Neural progenitor cell (in vitro differentiated cells): ENCODE measurements around the gene C8G. TPM values are rescaled to one million over a fixed set of nuclear protein-coding genes. Genes with fewer than 3 reads are reported as not detected.

Experiments used
- DNase-seq: peaks from one replicate; pipeline ENCODE4 v3.0.0-alpha.2; 2016; ENCODE audit warnings: low spot score
- H2AFZ ChIP-seq: fragments of 200-600 bp; sonication (generic); replicated peaks from 2 replicates; pipeline ENCODE4 v1.6.1; 2016; ENCODE audit warnings: antibody characterized with exemption
- H3F3A ChIP-seq: fragments of 200-600 bp; sonication (generic); 2 replicates; pipeline ENCODE4 v1.6.1; 2016; ENCODE audit warnings: antibody characterized with exemption, low read depth
- H3K27ac ChIP-seq: fragments of 200-600 bp; sonication (generic); 2 replicates; pipeline ENCODE4 v1.5.1; 2016; ENCODE audit warnings: mild to moderate bottlenecking
- H3K27me3 ChIP-seq: fragments of 200-600 bp; sonication (generic); 2 replicates; pipeline ENCODE4 v1.6.1; 2016; ENCODE audit warnings: mild to moderate bottlenecking, moderate library complexity
- H3K36me3 ChIP-seq: fragments of 200-600 bp; sonication (generic); 2 replicates; pipeline ENCODE4 v1.5.1; 2016
- H3K4me1 ChIP-seq: fragments of 200-600 bp; sonication (generic); 2 replicates; pipeline ENCODE4 v1.6.1; 2016; ENCODE audit warnings: mixed run types
- H3K4me2 ChIP-seq: fragments of 200-600 bp; sonication (generic); 2 replicates; pipeline ENCODE4 v1.6.1; 2016
- H3K4me3 ChIP-seq: fragments of 200-600 bp; sonication (generic); 2 replicates; pipeline ENCODE4 v1.5.1; 2016
- H3K79me2 ChIP-seq: fragments of 200-600 bp; sonication (generic); 2 replicates; pipeline ENCODE4 v1.6.1; 2016; ENCODE audit warnings: low read depth
- H3K9ac ChIP-seq: fragments of 200-600 bp; sonication (generic); 2 replicates; pipeline ENCODE4 v1.6.1; 2016
- H3K9me3 ChIP-seq: fragments of 200-600 bp; sonication (generic); 2 replicates; pipeline ENCODE4 v1.5.1; 2016; ENCODE audit warnings: low read depth
- H4K20me1 ChIP-seq: fragments of 200-600 bp; sonication (generic); 2 replicates; pipeline ENCODE4 v1.6.1; 2016; ENCODE audit warnings: low read depth
- H3K27ac Mint-ChIP-seq: 3 replicates; pipeline ENCODE4 v1.8.0; 2021; ENCODE audit warnings: mixed read lengths
- H3K27me3 Mint-ChIP-seq: 2 replicates; pipeline ENCODE4 v1.8.0; 2022; ENCODE audit warnings: low read depth, mild to moderate bottlenecking, inconsistent platforms, moderate library complexity, mixed read lengths; ENCODE audit not compliant: insufficient read depth
- H3K36me3 Mint-ChIP-seq: 3 replicates; pipeline ENCODE4 v1.8.0; 2021; ENCODE audit warnings: mixed read lengths
- H3K4me1 Mint-ChIP-seq: 3 replicates; pipeline ENCODE4 v1.8.0; 2021; ENCODE audit warnings: mixed read lengths
- H3K4me3 Mint-ChIP-seq: 3 replicates; pipeline ENCODE4 v1.8.0; 2021; ENCODE audit warnings: mild to moderate bottlenecking, moderate library complexity, mixed read lengths
- H3K9me3 Mint-ChIP-seq: 3 replicates; pipeline ENCODE4 v1.8.0; 2020; ENCODE audit warnings: mixed read lengths
- CTCF ChIP-seq: fragments of 200-600 bp; sonication (generic); IDR thresholded peaks from 2 replicates; pipeline ENCODE4 v1.5.1; 2017; ENCODE audit warnings: antibody characterized with exemption, mild to moderate bottlenecking
- EZH2 ChIP-seq: fragments of 200-600 bp; sonication (generic); IDR thresholded peaks from 2 replicates; pipeline ENCODE4 v1.6.1; 2017; ENCODE audit warnings: antibody characterized with exemption, mild to moderate bottlenecking, moderate library complexity
- EZH2phosphoT487 ChIP-seq: fragments of 200-600 bp; sonication (generic); IDR thresholded peaks from 2 replicates; pipeline ENCODE4 v1.6.1; 2017; ENCODE audit warnings: antibody characterized with exemption
- total RNA-seq: library from RNA; depleted of rRNA; stranded (reverse); fragments of >200 nt; gene quantifications from 2 replicates; pipeline ENCODE4 v1.2.3, GENCODE V29; 2015; ENCODE audit warnings: low replicate concordance

C8G gene
- total RNA-seq, 1 donor from 2014 or later: not detected

DNA sequence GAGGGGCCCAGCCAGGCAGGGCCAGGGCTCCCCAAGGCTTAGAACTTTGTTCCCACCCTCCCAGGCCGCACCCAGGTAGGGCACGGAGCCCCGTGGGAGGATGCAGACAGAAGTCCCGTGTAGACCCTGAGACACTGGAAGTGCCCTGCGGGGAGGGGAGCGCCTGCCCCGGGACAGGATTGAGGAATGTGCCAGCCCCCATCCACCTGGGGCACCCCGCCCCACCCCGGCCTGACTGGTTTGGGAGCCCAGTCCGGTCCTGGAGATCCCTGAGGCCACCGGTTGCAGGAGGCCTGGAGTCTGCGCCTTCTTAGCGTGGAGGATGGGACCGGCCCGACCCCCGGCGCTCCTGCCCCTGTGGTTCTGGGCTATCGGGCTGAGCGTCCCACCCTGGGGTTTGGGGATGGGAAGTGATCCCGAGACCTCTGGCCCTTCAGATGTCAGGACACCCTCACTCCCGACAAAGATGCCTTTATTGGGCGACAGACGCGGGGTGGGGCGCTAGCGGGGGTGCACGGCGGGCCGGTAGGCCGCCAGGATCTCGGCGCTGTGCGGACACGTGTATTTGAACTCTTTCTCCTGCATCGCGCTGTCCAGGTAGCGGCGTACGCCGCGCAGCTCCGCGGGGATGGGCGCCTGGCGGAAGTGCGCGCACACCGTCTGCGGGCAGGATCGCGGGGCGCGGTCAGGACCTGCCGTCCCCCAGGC lies 49.3 kb downstream of the C8G start:
- H3K27ac Mint-ChIP-seq: no peak overlapping the region
- Histone ChIP-seq H4K20me1 (peaks cover 8% of the 10 kb centered on the region), H3K27me3 (peaks cover 21% of the 10 kb centered on the region), H3K4me2 (no peak overlapping the region), H3K27ac (no peak overlapping the region), H3F3A (peaks cover 24% of the 10 kb centered on the region), H3K9ac (no peak overlapping the region), H2AFZ (no peak overlapping the region), H3K79me2 (peaks cover 10% of the 10 kb centered on the region), H3K9me3 (no peaks in the 10 kb centered on the region), H3K4me3 (no peak overlapping the region), H3K4me1 (peaks cover 14% of the 10 kb centered on the region), H3K36me3 (no peaks in the 10 kb centered on the region)
- TF ChIP-seq CTCF (no peak), EZH2phosphoT487 (no peak), EZH2 (no peak)
- no peaks in the 10 kb centered on the region for H3K36me3 Mint-ChIP-seq
- peaks cover 3% of the 10 kb centered on the region for H3K9me3 Mint-ChIP-seq
- H3K4me1 Mint-ChIP-seq: peaks cover 13% of the 10 kb centered on the region
- H3K27me3 Mint-ChIP-seq: peaks cover 20% of the 10 kb centered on the region
- H3K4me3 Mint-ChIP-seq: no peak overlapping the region
- DNase-seq: no peak

DNA sequence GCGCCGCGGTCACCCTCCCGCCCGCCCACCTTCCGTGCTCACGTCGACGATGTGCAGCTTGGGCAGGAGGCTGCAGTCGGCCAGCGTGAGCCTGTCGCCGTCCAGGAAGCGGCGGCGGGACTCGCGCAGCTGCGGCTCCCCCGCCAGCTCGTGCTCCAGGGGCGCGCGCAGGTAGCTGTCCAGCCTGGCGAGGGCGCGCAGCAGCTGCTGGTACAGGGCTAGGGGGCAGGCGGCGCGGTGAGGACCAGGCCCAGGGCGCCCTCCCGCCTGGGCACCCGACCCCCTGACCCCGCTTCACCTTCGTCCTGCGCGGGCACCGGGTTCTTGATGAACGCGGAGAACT lies 49.8 kb downstream of the C8G start:
- peaks cover 10% of the 10 kb centered on the region for H3K4me1 Mint-ChIP-seq
- no peak for DNase-seq

DNA sequence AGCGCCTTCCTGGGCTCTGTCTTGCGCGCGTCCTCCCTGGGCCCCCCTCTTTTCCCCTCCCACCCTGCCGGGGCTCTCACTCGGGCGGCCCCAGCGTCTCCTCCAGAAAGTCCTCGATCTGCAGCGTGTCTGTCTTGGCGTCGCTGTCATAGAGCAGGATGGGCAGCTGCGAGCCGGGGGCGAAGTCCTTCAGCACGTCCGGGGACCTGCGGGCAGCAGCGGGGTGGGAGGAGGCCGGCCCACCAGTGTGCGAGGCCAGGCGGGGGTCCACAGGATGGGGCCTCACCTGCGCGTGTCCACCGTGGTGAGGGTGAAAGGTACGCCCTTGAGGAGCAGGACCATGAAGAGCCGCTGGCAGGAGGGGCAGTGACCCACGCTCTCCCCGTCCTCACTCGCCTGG lies 50.3 kb downstream of the C8G start:
- Mint-ChIP-seq H3K27me3 (peaks cover 23% of the 10 kb centered on the region), H3K4me1 (peaks cover 10% of the 10 kb centered on the region), H3K9me3 (peaks cover 3% of the 10 kb centered on the region), H3K36me3 (no peaks in the 10 kb centered on the region), H3K27ac (no peak overlapping the region), H3K4me3 (no peak overlapping the region)
- Histone ChIP-seq H3F3A (peaks cover 15% of the 10 kb centered on the region), H3K27ac (no peak overlapping the region), H3K9me3 (no peaks in the 10 kb centered on the region), H3K27me3 (peaks cover 21% of the 10 kb centered on the region), H2AFZ (no peak overlapping the region), H3K4me1 (peaks cover 11% of the 10 kb centered on the region), H3K36me3 (no peaks in the 10 kb centered on the region), H3K4me3 (no peak overlapping the region), H3K4me2 (no peak overlapping the region), H4K20me1 (peaks cover 8% of the 10 kb centered on the region), H3K79me2 (peaks cover 10% of the 10 kb centered on the region), H3K9ac (no peak overlapping the region)
- no peak for DNase-seq
- TF ChIP-seq EZH2phosphoT487: no peak
- TF ChIP-seq CTCF: no peak
- TF ChIP-seq EZH2: no peak

More for the DNA sequence above, 49.8 kb downstream of the C8G start:
- no peak overlapping the region for H3K9ac ChIP-seq
- H3K27ac ChIP-seq: no peak overlapping the region
- TF ChIP-seq EZH2phosphoT487: no peak
- TF ChIP-seq EZH2: no peak
- TF ChIP-seq CTCF: no peak
- H3K4me3 ChIP-seq: no peak overlapping the region
- no peaks in the 10 kb centered on the region for H3K36me3 ChIP-seq
- H3K27me3 Mint-ChIP-seq: peaks cover 22% of the 10 kb centered on the region
- H3K4me1 ChIP-seq: peaks cover 12% of the 10 kb centered on the region
- no peaks in the 10 kb centered on the region for H3K9me3 ChIP-seq
- H4K20me1 ChIP-seq: peaks cover 8% of the 10 kb centered on the region
- no peak overlapping the region for H3K4me2 ChIP-seq
- no peak overlapping the region for H2AFZ ChIP-seq
- peaks cover 21% of the 10 kb centered on the region for H3K27me3 ChIP-seq
- H3K9me3 Mint-ChIP-seq: peaks cover 3% of the 10 kb centered on the region
- H3K79me2 ChIP-seq: peaks cover 10% of the 10 kb centered on the region
- H3K4me3 Mint-ChIP-seq: no peak overlapping the region
- H3K27ac Mint-ChIP-seq: no peak overlapping the region
- H3K36me3 Mint-ChIP-seq: no peaks in the 10 kb centered on the region
- peaks cover 20% of the 10 kb centered on the region for H3F3A ChIP-seq
